Stimulated activated memory B cell treated with anti-CD40 and anti-IgM and Interleukin-4, amounts not matched to agents 10 μg/mL and 1 μg/mL and 100 μg/mL, for 72 hours (primary cell): Measurements from ENCODE around the gene CACNA1D.
"Not testable (repeated sequence)": the region's sequence is repeated elsewhere in the genome, so short reads cannot be mapped to it uniquely, and the experiment has no call there.

Experiments
- ATAC-seq: fragments of 150-1000 bp; cut with Tn5 transposase; 2 replicates; pipeline ENCODE4 v1.10.0; 2021
- H3K27ac Mint-ChIP-seq: one replicate; pipeline ENCODE4 v1.8.0; 2022; ENCODE audit warnings: mild to moderate bottlenecking, mixed read lengths
- H3K27me3 Mint-ChIP-seq: one replicate; pipeline ENCODE4 v1.8.0; 2022; ENCODE audit warnings: mixed read lengths
- H3K36me3 Mint-ChIP-seq: one replicate; pipeline ENCODE4 v1.8.0; 2022; ENCODE audit warnings: mixed read lengths
- H3K4me1 Mint-ChIP-seq: one replicate; pipeline ENCODE4 v1.8.0; 2022; ENCODE audit warnings: mixed read lengths
- H3K4me3 Mint-ChIP-seq: one replicate; pipeline ENCODE4 v1.8.0; 2022; ENCODE audit warnings: mild to moderate bottlenecking, moderate library complexity, mixed read lengths
- H3K9me3 Mint-ChIP-seq: one replicate; pipeline ENCODE4 v1.8.0; 2022; ENCODE audit warnings: mixed read lengths

The CACNA1D gene

GRCh38 chr3:53493963-53494791 lies at the start of gene CACNA1D:
CACNA1D (plus strand) TSS chr3:53494611; CDS start chr3:53495167, 556 bp downstream.
- Mint-ChIP-seq H3K4me3 (peak within 1 kb of the TSS; percentile 74), H3K9me3 (no peaks in the 10 kb centered on the region), H3K27ac (no peak within 1 kb of the TSS), H3K4me1 (peaks cover 25% of the 10 kb centered on the region), H3K27me3 (peaks cover 71% of the 10 kb centered on the region), H3K36me3 (no peaks in the 10 kb centered on the region)
- peak; percentile 52 for ATAC-seq

- Mint-ChIP-seq H3K36me3 (no peaks in the 10 kb centered on the region), H3K4me3 (no peak overlapping the region), H3K4me1 (no peaks in the 10 kb centered on the region), H3K27ac (no peak overlapping the region), H3K27me3 (no peaks in the 10 kb centered on the region), H3K9me3 (no peaks in the 10 kb centered on the region)
- ATAC-seq, result no peak
These were observed 37.3 kb upstream of the CACNA1D start for GRCh38 chr3:53457068-53457467.

GRCh38 chr3:53460326-53460725 lies 34.1 kb upstream of the CACNA1D start:
- ATAC-seq, result no peak
- H3K4me1 Mint-ChIP-seq, result no peaks in the 10 kb centered on the region
- H3K36me3 Mint-ChIP-seq, result no peaks in the 10 kb centered on the region
- H3K27me3 Mint-ChIP-seq, result peaks cover 13% of the 10 kb centered on the region
- H3K9me3 Mint-ChIP-seq, result peaks cover 10% of the 10 kb centered on the region
- no peak overlapping the region for H3K4me3 Mint-ChIP-seq
- no peak overlapping the region for H3K27ac Mint-ChIP-seq

GRCh38 chr3:53464424-53464823 lies 30.0 kb upstream of the CACNA1D start:
- Mint-ChIP-seq H3K9me3 (peaks cover 10% of the 10 kb centered on the region), H3K27ac (no peak overlapping the region), H3K36me3 (no peaks in the 10 kb centered on the region), H3K27me3 (peaks cover 24% of the 10 kb centered on the region), H3K4me1 (peaks cover under 1% of the 10 kb centered on the region), H3K4me3 (no peak overlapping the region)
- no peak for ATAC-seq

- peaks cover 14% of the 10 kb centered on the region for H3K4me1 Mint-ChIP-seq
- not testable (repeated sequence) for ATAC-seq, H3K27ac Mint-ChIP-seq, H3K4me3 Mint-ChIP-seq, H3K36me3 Mint-ChIP-seq, H3K9me3 Mint-ChIP-seq
- peaks cover 67% of the 10 kb centered on the region for H3K27me3 Mint-ChIP-seq
These were observed 24.7 kb upstream of the CACNA1D start for GRCh38 chr3:53469758-53470157.

- no peak for ATAC-seq
- peaks cover 76% of the 10 kb centered on the region for H3K27me3 Mint-ChIP-seq
- no peak overlapping the region for H3K27ac Mint-ChIP-seq
- H3K9me3 Mint-ChIP-seq, result peaks cover 7% of the 10 kb centered on the region
- H3K4me3 Mint-ChIP-seq, result no peak overlapping the region
- peaks cover 14% of the 10 kb centered on the region for H3K4me1 Mint-ChIP-seq
- H3K36me3 Mint-ChIP-seq, result no peaks in the 10 kb centered on the region
These were observed 21.0 kb upstream of the CACNA1D start for GRCh38 chr3:53473422-53473821.

GRCh38 chr3:53476372-53476771 lies 18.0 kb upstream of the CACNA1D start:
- not testable (repeated sequence) for H3K9me3 Mint-ChIP-seq, ATAC-seq, H3K27ac Mint-ChIP-seq, H3K36me3 Mint-ChIP-seq, H3K4me3 Mint-ChIP-seq, H3K4me1 Mint-ChIP-seq
- peaks cover 77% of the 10 kb centered on the region for H3K27me3 Mint-ChIP-seq

- not testable (repeated sequence) for H3K4me1 Mint-ChIP-seq, H3K9me3 Mint-ChIP-seq, ATAC-seq, H3K36me3 Mint-ChIP-seq, H3K4me3 Mint-ChIP-seq, H3K27ac Mint-ChIP-seq
- H3K27me3 Mint-ChIP-seq, result peaks cover 65% of the 10 kb centered on the region
These were observed 16.7 kb upstream of the CACNA1D start for GRCh38 chr3:53477689-53478088.

- ATAC-seq, result no peak
- H3K27ac Mint-ChIP-seq, result no peak overlapping the region
- H3K4me1 Mint-ChIP-seq, result no peaks in the 10 kb centered on the region
- H3K36me3 Mint-ChIP-seq, result no peaks in the 10 kb centered on the region
- peaks cover 59% of the 10 kb centered on the region for H3K27me3 Mint-ChIP-seq
- H3K4me3 Mint-ChIP-seq, result no peak overlapping the region
- no peaks in the 10 kb centered on the region for H3K9me3 Mint-ChIP-seq
These were observed 16.1 kb upstream of the CACNA1D start for GRCh38 chr3:53478166-53478830.

- Mint-ChIP-seq H3K36me3 (no peaks in the 10 kb centered on the region), H3K27ac (no peak overlapping the region), H3K27me3 (peaks cover 51% of the 10 kb centered on the region), H3K9me3 (no peaks in the 10 kb centered on the region), H3K4me3 (no peak overlapping the region), H3K4me1 (no peaks in the 10 kb centered on the region)
- no peak for ATAC-seq
These were observed 15.3 kb upstream of the CACNA1D start for GRCh38 chr3:53478921-53479664.

- H3K27ac Mint-ChIP-seq, result no peak overlapping the region
- H3K4me3 Mint-ChIP-seq, result no peak overlapping the region
- peaks cover 34% of the 10 kb centered on the region for H3K27me3 Mint-ChIP-seq
These were observed 12.2 kb upstream of the CACNA1D start for GRCh38 chr3:53482227-53482626.

GRCh38 chr3:53483821-53484220 lies 10.6 kb upstream of the CACNA1D start:
- Mint-ChIP-seq H3K27ac (no peak overlapping the region), H3K4me3 (no peak overlapping the region), H3K36me3 (no peaks in the 10 kb centered on the region), H3K9me3 (no peaks in the 10 kb centered on the region), H3K27me3 (peaks cover 21% of the 10 kb centered on the region), H3K4me1 (no peaks in the 10 kb centered on the region)
- ATAC-seq, result no peak

More at GRCh38 chr3:53482227-53482626, 12.2 kb upstream of the CACNA1D start:
- no peaks in the 10 kb centered on the region for H3K4me1 Mint-ChIP-seq
- H3K9me3 Mint-ChIP-seq, result no peaks in the 10 kb centered on the region
- H3K36me3 Mint-ChIP-seq, result no peaks in the 10 kb centered on the region
- ATAC-seq, result no peak

GRCh38 chr3:53484984-53485383 lies 9.4 kb upstream of the CACNA1D start:
- Mint-ChIP-seq H3K27me3 (peaks cover 16% of the 10 kb centered on the region), H3K4me3 (no peak overlapping the region), H3K36me3 (no peaks in the 10 kb centered on the region), H3K27ac (no peak overlapping the region), H3K4me1 (no peaks in the 10 kb centered on the region), H3K9me3 (no peaks in the 10 kb centered on the region)
- ATAC-seq, result no peak

- no peaks in the 10 kb centered on the region for H3K4me1 Mint-ChIP-seq
- H3K9me3 Mint-ChIP-seq, result no peaks in the 10 kb centered on the region
- no peak for ATAC-seq
- no peak overlapping the region for H3K27ac Mint-ChIP-seq
- peaks cover 15% of the 10 kb centered on the region for H3K27me3 Mint-ChIP-seq
- H3K4me3 Mint-ChIP-seq, result no peak overlapping the region
- H3K36me3 Mint-ChIP-seq, result no peaks in the 10 kb centered on the region
These were observed 8.6 kb upstream of the CACNA1D start for GRCh38 chr3:53485675-53486403.
